GM19468 (cell line): ENCODE results near the gene EBF3.

Experiments
- ATAC-seq: cut with Tn5 transposase; IDR thresholded peaks from one replicate; pipeline ENCODE4 v1.9.1; 2021; ENCODE audit warnings: mild to moderate bottlenecking, moderate library complexity, moderate number of reproducible peaks; ENCODE audit not compliant: unreplicated experiment; ENCODE audit errors: extremely low read depth

The EBF3 gene

GRCh38 chr10:129882291-129883010 is 81.6 kb downstream of the EBF3 start:
- ATAC-seq, result no peak

DNA sequence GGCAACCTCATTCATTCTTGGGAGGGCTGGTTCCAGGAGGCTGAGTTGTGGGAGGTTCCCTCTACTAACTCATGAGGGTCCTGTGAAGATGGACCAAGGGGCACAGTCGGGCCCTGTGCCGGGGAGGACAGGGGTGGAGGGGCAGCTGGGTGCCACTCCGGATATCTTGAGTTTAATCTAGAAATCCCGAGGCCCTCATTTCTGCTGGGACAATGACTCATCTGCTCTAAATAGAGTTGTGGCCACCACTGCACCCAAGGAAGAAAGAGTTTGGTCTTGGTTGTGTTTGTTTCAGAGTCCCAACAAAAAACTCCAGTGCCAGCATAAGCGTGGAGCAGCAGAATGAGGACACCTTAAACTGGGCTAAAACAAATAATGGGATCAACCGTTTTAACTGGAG is 82.4 kb downstream of the EBF3 start:
- no peak for ATAC-seq

DNA sequence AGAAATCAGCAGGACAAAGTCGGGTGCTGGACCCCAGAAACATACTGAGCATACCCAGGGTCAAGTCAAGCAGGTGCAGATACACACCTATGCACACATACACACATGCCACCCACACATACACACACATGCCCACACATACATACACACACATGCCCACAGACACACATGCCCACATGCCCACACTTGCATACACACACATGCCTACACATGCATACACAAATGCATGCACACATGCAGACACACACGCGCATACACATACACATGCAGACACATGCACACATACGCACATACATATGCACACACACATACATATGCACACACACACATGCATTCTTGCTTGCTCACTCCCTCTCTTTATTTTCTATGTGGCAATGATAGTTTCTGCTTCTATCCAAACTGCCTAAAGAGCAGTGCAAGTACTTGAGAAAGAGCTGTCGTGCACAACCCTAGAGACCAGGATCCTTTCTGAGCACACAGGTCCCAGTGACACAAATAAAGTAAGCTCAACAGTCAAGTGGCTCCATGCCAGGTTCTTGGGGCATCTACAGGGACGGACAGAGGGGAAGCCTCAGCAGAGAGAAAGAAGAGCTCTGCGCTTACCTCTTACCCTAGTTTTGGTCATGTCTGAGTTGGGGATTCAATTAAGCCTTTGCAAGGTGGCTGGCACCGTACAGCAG is 83.7 kb downstream of the EBF3 start:
- no peak for ATAC-seq

DNA sequence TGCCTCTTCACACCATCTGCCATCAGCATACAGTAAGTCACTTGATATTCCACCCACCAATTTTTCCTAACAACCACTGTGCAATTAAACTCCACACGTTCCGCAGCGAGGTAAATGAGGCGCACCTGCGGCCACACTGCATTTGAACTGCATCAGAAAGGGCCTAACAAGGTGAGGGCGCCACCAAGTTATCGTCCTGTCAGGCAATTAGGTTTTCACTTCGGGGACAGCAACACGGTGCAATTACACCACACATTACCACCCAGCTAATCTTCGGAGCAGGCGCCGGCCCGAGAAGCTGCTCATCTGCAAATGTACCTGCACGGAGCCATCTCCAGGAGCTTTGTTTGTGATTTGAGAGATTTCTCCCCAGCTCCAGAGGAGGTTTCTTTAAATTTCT is 84.4 kb downstream of the EBF3 start:
- ATAC-seq, result no peak

DNA sequence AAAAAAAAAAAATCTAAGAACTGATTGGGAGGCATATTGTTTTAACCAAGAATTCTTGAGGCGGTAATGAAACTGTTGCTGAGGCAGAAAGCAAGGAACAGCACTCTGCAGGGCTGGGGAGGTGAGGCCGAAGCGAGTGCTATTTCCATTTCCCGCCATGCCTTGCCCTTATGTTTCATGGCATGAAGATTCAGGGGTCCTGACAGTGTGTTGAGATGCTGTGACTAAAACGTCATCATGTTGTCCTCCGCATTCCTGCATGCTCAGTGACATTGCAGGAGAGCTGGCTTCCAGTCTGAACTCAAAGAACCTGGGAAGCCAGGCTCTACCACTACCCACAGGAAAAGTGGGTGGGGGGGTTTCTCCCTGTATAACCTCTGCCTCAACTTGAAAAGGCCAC is 85.2 kb downstream of the EBF3 start:
- ATAC-seq, result no peak

- ATAC-seq, result no peak
Observed at GRCh38 chr10:129877773-129878371, 86.2 kb downstream of the EBF3 start.

GRCh38 chr10:129876838-129877237 is 87.2 kb downstream of the EBF3 start:
- no peak for ATAC-seq

DNA sequence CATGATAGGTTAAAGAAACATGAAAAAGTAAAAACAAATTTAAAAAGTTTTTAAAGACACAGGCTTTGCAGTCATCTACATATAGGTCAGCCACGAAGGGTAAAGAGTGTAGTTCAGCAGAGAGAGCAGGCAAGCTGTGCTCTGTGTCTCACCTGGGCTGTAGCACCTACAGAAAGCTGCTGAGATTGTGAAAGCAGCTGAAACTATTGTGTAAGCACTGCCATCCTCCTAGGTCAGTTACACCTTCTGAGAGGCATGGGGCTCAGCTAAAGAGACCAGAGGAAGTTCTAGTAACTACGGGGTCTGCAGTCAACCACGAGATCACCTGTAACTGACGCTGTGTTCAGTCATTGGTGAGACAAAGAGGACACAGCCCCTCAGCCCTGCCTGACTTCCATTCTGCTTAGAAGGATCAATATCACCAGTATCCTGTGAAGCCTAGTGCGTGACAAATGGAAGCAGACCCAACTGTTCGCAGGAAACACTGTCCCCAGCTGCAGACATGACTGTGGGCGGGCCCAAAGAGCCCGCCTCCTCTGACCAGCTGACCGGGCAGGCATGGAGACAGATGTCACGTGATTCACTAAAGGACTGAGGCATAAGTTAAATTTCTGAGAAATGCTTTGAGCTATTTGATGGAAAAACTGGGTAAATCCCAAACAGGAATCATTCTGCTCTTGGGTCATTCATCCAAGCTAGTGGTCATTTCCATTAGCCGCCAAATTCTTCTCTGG is 87.9 kb downstream of the EBF3 start:
- no peak for ATAC-seq

DNA sequence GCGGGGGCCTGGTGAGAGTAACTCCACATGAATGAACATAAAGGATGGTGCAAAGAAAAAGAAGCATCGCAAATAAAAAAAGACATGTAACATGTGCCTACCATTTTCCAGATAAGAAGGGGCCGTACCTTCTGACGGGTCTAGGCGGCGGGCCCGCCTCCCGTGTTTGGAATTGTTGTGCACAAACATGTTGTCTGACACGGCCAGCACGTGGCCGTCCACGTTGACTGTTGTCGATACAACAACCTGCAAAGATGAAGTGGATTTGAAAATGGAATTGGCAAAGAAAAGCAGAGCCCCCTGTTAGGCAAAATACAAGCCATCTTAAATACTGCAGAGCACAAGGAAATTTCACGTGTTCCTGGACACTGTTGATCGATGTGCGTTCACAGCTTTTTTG is 90.7 kb downstream of the EBF3 start:
- no peak for ATAC-seq

DNA sequence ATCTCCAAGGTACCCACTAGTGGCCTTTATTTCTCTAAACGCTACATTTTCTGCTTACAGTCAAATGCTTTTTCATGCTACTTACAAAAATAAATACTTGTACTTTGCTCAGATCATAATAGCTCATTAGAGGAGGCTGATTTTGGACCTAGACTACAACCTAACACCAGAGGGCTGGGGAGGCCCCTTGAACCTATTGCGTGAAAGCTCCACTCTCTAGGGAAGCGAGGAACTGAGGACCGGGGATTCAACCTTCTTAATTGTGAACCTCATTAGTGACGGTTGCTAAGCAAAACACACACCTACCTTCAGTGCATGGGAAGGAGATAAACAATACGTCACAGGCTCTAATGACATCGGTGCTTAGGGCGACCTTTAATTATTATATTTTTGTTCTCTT is 92.1 kb downstream of the EBF3 start:
- ATAC-seq, result no peak

DNA sequence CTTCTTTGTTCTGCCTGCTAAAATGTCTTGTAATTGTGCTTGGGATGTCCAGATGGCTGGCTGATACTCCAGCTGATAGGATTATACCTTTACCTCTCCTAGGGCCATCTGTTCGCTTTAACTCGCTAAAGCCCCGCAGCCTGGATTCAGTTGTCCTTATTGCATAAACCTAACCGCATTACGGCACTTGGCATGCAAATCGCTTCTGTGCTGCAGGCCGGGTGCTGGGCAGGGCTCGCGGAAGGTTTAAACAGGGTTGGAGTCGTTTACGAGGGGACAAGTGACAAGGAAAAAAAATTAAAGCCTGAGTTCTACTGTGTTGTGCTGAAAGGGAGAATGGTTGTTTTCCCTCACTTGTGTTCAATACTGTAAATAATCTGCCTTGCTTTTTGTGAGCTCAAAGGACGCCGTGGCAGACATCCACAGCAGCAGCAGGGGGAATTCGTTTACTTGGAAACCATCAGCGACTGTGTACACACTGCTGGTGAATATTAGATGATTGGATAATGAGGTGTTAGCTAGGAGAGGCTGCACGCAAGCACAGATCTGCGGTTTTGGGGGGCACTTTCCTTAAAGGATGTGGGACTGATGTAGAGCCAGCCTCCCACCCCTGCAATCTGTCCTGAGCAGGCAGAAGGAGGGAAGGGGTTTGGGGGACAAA is 93.0 kb downstream of the EBF3 start:
- no peak for ATAC-seq

DNA sequence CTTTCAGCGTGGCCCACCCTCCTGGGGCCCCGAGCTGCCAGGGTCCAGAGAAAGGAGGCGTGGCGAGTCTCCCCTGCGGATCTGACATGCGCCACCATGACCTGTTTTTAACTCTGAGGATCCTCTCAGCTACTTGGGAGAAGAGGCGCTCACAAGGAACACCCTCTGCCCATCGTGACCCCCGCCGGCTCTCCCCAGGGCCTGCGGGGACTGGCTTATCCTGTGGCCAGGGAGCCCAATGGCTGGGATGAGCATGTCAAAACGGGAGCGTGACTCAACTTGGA is 93.7 kb downstream of the EBF3 start:
- ATAC-seq, result no peak

GRCh38 chr10:129869596-129870473 is 94.2 kb downstream of the EBF3 start:
- no peak for ATAC-seq

GRCh38 chr10:129868449-129869035 is 95.5 kb downstream of the EBF3 start:
- ATAC-seq, result no peak

DNA sequence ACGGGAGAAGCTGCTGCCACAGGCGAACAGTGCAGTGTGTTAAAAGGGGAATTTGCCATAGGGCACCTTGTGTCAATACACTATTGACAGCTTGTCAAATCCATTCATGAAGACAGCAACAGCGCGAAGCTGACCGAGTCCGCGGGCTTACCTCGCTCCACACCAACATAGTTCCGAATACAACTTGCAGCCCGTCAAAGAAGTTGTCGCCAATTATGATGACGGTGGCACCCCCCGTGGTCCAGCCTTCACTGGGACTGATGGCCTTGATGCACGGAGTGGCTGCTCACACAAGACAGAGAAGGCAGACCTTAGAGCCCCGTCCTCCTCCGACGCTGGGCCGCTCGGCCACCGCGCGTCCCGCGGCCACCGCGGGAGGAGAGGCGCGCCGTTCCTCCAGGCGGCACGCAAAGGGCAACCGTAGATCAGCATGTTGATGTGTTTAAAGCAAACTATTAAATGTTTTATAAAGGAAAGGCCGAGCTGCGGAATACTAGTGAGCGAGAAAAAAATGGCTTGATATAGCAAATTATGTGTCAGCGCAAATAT is 96.4 kb downstream of the EBF3 start:
- ATAC-seq, result no peak

GRCh38 chr10:129866894-129867293 is 97.2 kb downstream of the EBF3 start:
- ATAC-seq, result no peak

GRCh38 chr10:129865960-129866359 is 98.1 kb downstream of the EBF3 start:
- ATAC-seq, result no peak

- ATAC-seq, result no peak
Observed at GRCh38 chr10:129865413-129865812, 98.7 kb downstream of the EBF3 start.

- no peak for ATAC-seq
Observed at GRCh38 chr10:129864601-129865126, 99.4 kb downstream of the EBF3 start.
